ENCODE results near the gene ZNF526. TPM values are rescaled to one million over a fixed set of nuclear protein-coding genes. Genes with fewer than 3 reads are reported as not detected.

The ZNF526 gene
- total RNA-seq, 1 experiment from 2014 or later: 21.3 TPM

DNA sequence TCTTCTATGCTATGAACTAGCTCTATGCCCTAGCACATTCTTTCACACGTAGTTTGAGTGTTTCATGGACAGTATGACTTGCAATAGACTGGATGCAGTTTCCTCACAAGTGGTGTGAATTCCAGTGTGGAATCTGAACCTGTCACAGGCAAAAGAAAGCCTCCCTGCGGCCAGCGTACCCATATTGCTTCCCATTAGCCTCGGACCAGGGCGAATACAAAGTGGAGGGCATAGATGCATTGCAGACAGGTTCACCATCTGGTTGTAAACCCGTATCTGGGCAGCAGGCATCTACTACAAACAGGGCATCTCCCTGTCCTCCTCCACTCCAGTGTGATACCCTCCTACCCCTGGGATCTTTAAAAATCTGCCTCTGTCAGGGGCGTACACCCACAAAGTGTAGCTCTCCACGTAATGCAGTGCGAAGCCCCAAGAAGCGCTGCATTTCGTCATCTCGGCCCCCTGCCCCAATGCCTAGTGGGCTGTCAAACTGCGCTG lies 47.6 kb downstream of the ZNF526 start:
- Histone ChIP-seq H3K9me3 (ENCODE audit: low read depth, low read length, poor library complexity, severe bottlenecking) (no peaks in the 10 kb centered on the region), H3K27me3 (replicated peaks; ENCODE audit: insufficient read depth, low read depth, low read length, poor library complexity) (no peaks in the 10 kb centered on the region), H3K4me3 (ENCODE audit: low read depth, low read length, poor library complexity, severe bottlenecking) (peak overlapping the region; percentile 62), H3K27ac (ENCODE audit: low read depth, low read length, poor library complexity, severe bottlenecking) (peak overlapping the region; percentile 99), H3K4me1 (ENCODE audit: insufficient read depth, low read length, poor library complexity, severe bottlenecking) (peaks cover 18% of the 10 kb centered on the region), H3K36me3 (ENCODE audit: insufficient read depth, low read length, poor library complexity, severe bottlenecking) (no peaks in the 10 kb centered on the region)
- TF ChIP-seq CTCF (conservative IDR thresholded peaks at IDR 0.05; ENCODE audit: low read depth, low read length) (no peak), EZH2 (IDR thresholded peaks at IDR 0.05; ENCODE audit: borderline replicate concordance, low read depth, low read length, poor library complexity, severe bottlenecking) (no peak)
- DNase-seq (ENCODE audit: low spot score): no peak
- POLR2A ChIA-PET (ENCODE audit: low non-redundant PET): interaction anchor here (0.7 kb wide), 1 partner anchor 47 kb away, joined by 3 read pairs; no protein-coding TSS in a partner anchor
- BruUV-seq (replicated peaks): TSS peak; percentile 97
- intact Hi-C loops (cut with micrococcal nuclease; ENCODE audit: unreplicated experiment): loop anchor here (2.0 kb wide), 1 partner anchor 13 kb away; the partner anchor contains the start of gene ERF
- CTCF ChIA-PET: no interaction called here

DNA sequence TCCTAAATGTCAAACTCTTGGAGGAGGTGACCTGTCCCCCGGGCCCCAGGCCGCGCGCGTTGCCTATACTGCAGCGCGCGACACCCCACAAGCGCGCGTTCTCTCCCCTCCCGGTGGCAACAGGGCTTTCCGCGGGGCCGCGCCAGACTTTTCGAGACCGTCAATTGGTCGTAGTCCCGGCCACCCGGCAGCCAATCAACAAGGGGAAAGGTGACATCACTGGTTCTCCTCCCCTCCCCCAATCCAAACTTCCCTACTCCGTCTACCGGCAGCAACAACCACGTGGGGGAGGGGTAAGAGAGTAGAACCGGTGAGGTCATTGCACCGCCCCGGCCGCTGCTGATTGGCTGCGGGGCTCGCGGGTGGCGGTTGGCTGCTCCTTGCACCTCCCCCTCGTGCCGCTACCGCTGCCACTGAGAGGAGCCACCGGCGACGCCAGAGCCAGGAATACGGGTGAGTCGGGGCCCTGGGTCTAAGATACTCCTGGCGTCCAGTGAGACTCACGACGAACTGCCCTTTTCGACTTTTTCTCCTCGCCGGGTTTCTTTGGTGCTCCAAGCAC lies 48.1 kb downstream of the ZNF526 start:
- BruUV-seq (replicated peaks): no TSS peak
- H3K27me3 ChIP-seq (replicated peaks; ENCODE audit: insufficient read depth, low read depth, low read length, poor library complexity): no peaks in the 10 kb centered on the region
- peak overlapping the region; percentile 99 for H3K27ac ChIP-seq (ENCODE audit: low read depth, low read length, poor library complexity, severe bottlenecking)
- H3K4me3 ChIP-seq (ENCODE audit: low read depth, low read length, poor library complexity, severe bottlenecking): peak overlapping the region; percentile 62
- TF ChIP-seq CTCF (conservative IDR thresholded peaks at IDR 0.05; ENCODE audit: low read depth, low read length) (no peak), EZH2 (IDR thresholded peaks at IDR 0.05; ENCODE audit: borderline replicate concordance, low read depth, low read length, poor library complexity, severe bottlenecking) (no peak)
- ChIA-PET POLR2A (ENCODE audit: low non-redundant PET) (no interaction called here), CTCF (no interaction called here)
- peaks cover 18% of the 10 kb centered on the region for H3K4me1 ChIP-seq (ENCODE audit: insufficient read depth, low read length, poor library complexity, severe bottlenecking)
- DNase-seq (ENCODE audit: low spot score): peak; percentile 100
- H3K36me3 ChIP-seq (ENCODE audit: insufficient read depth, low read length, poor library complexity, severe bottlenecking): peaks cover 2% of the 10 kb centered on the region
- intact Hi-C loops (cut with micrococcal nuclease; ENCODE audit: unreplicated experiment): loop anchor here (2.0 kb wide), 1 partner anchor 13 kb away; the partner anchor contains the start of gene ERF
- no peaks in the 10 kb centered on the region for H3K9me3 ChIP-seq (ENCODE audit: low read depth, low read length, poor library complexity, severe bottlenecking)

DNA sequence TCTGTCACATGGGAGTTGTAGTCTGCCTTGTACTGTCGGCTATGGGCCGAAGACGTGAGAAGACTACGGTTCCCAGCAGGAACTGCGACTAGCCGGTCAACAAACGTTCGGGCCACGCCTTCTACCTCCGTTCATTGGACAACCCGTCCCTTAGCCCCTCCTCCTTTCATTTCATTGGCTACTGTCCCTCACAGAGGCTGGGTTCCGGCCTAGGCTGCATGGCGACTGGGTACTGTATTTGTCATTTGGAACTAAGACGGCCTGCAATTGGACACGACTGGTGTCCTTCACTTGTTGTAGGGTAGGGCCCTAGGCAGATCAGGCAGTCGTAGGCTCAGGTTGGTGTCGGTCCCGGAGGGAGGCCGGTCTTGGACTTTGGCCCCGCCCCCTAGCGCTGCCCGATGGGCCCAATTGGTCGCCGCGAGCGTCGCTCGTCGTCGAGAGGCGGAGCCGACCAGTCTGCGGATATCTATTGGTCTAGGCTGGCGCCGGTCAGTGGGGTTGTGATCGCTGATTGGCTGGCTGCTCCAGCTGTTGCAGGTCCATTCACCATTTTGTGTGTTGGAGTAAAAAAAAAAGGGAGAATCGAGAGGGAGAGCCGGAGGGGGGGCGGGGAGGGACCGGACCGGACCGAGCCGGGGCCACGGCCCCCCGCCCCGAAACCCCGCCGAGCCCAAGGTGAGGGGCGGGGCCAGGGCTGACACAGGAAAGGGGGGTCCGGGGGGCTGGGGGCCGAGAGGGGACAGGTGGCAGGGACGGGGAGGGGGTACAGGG lies 48.8 kb downstream of the ZNF526 start, which contains the start of gene CIC:
TSS of gene CIC (plus strand) at position 549 of the 774 bp plus-strand sequence. CDS start 2,532 bp downstream, outside the sequence.
- H3K9me3 ChIP-seq (ENCODE audit: low read depth, low read length, poor library complexity, severe bottlenecking): no peaks in the 10 kb centered on the region
- BruUV-seq (replicated peaks): TSS peak; percentile 77
- peak within 1 kb of the TSS; percentile 99 for H3K27ac ChIP-seq (ENCODE audit: low read depth, low read length, poor library complexity, severe bottlenecking)
- intact Hi-C loops (cut with micrococcal nuclease; ENCODE audit: unreplicated experiment): loop anchor here (2.0 kb wide), 1 partner anchor 14 kb away; the partner anchor contains the start of gene ERF
- ChIA-PET POLR2A (ENCODE audit: low non-redundant PET) (no interaction called here), CTCF (no interaction called here)
- H3K4me3 ChIP-seq (ENCODE audit: low read depth, low read length, poor library complexity, severe bottlenecking): peak within 1 kb of the TSS; percentile 62
- TF ChIP-seq EZH2 (IDR thresholded peaks at IDR 0.05; ENCODE audit: borderline replicate concordance, low read depth, low read length, poor library complexity, severe bottlenecking): no peak
- TF ChIP-seq CTCF (conservative IDR thresholded peaks at IDR 0.05; ENCODE audit: low read depth, low read length): no peak
- DNase-seq (ENCODE audit: low spot score): peak; percentile 100
- peaks cover 3% of the 10 kb centered on the region for H3K36me3 ChIP-seq (ENCODE audit: insufficient read depth, low read length, poor library complexity, severe bottlenecking)
- H3K4me1 ChIP-seq (ENCODE audit: insufficient read depth, low read length, poor library complexity, severe bottlenecking): peaks cover 18% of the 10 kb centered on the region
- no peaks in the 10 kb centered on the region for H3K27me3 ChIP-seq (replicated peaks; ENCODE audit: insufficient read depth, low read depth, low read length, poor library complexity)

All from A673 (cell line).